HEK293T (cell line): ENCODE results near the gene POLR3B.

Source experiments
- TARDBP ChIP-seq: fragments of 450-650 bp; IDR thresholded peaks from 2 replicates; pipeline ENCODE4 v1.6.1; 2016
- TF ChIP-seq, protein P1 (sequence below): fragments of 450-650 bp; IDR thresholded peaks from 2 replicates; pipeline ENCODE4 v1.6.1; 2016

GRCh38 chr12:106527356-106527755, 169.8 kb downstream of the POLR3B start:
- no peak for TF ChIP-seq TARDBP
- TF ChIP-seq, protein P1, sequence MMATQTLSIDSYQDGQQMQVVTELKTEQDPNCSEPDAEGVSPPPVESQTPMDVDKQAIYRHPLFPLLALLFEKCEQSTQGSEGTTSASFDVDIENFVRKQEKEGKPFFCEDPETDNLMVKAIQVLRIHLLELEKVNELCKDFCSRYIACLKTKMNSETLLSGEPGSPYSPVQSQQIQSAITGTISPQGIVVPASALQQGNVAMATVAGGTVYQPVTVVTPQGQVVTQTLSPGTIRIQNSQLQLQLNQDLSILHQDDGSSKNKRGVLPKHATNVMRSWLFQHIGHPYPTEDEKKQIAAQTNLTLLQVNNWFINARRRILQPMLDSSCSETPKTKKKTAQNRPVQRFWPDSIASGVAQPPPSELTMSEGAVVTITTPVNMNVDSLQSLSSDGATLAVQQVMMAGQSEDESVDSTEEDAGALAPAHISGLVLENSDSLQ = no peak
